Astrocyte (in vitro differentiated cells and primary cell): ENCODE measurements around the gene RAC2.

Experiments
- EZH2 ChIP-seq: IDR thresholded peaks from 2 replicates; pipeline ENCODE4 v1.6.1; 2012; ENCODE audit warnings: mild to moderate bottlenecking, low read length, inconsistent platforms; ENCODE audit not compliant: insufficient read depth
- TF ChIP-seq, protein P1 (sequence below): IDR thresholded peaks from 2 replicates; pipeline ENCODE4 v1.5.1; 2011; ENCODE audit warnings: low read depth, mild to moderate bottlenecking, inconsistent platforms, low read length, moderate library complexity; ENCODE audit not compliant: insufficient read depth

DNA sequence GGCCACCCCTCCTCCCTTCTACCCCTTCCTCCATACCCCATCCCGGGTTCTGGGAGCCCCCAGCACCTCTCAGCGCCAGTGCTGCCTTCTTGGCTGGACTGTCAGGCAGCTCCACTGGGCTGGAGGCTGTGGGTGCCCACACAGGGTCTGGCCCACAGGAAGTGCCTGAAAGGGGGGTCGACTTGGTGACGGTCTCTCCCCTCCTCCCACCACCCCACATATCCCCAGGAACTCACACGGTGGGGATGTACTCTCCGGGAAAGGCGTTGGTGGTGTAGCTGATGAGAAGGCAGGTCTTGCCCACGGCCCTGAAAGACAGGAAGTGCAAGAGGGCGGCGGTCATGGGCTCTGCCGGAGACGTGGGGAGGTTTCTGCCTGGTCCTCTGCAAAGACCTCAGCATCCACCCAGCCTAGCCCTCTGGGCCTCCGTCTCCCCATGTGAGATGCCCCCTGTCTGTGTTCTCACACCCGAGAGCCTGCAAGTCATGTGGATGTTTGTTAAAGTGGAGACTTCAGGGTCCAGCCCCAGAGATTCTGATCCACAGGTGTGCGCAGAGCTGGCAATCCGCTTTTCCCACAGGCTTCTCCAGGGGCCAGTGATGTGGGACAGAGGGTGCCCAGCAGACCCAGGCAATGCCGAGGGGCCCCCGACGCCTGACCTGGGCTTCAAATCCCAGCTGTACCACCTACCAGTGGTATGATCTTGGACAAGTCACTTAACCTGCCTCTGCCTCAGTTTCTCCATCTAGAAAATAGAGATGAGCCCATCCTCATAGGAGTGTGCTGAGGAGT is 2.5 kb downstream of the RAC2 start:
- TF ChIP-seq, protein P1, sequence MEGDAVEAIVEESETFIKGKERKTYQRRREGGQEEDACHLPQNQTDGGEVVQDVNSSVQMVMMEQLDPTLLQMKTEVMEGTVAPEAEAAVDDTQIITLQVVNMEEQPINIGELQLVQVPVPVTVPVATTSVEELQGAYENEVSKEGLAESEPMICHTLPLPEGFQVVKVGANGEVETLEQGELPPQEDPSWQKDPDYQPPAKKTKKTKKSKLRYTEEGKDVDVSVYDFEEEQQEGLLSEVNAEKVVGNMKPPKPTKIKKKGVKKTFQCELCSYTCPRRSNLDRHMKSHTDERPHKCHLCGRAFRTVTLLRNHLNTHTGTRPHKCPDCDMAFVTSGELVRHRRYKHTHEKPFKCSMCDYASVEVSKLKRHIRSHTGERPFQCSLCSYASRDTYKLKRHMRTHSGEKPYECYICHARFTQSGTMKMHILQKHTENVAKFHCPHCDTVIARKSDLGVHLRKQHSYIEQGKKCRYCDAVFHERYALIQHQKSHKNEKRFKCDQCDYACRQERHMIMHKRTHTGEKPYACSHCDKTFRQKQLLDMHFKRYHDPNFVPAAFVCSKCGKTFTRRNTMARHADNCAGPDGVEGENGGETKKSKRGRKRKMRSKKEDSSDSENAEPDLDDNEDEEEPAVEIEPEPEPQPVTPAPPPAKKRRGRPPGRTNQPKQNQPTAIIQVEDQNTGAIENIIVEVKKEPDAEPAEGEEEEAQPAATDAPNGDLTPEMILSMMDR, result no peak
- TF ChIP-seq EZH2, result no peak
